Large intestine (tissue), 12 donors: Measurements from ENCODE around the gene HIRA. TPM values are rescaled to one million over a fixed set of nuclear protein-coding genes. Genes with fewer than 3 reads are reported as not detected.

Source experiments
- DNase-seq, 2 donors: peaks; one replicate each; pipeline versions ENCODE4 v3.0.0 to v3.0.0-alpha.2; 2013
- H3K27ac ChIP-seq: one replicate; pipeline ENCODE4 v1.5.1; 2013; ENCODE audit warnings: low read length
- H3K27me3 ChIP-seq: 2 replicates; pipeline ENCODE4 v1.6.1; 2013; ENCODE audit warnings: low read length; ENCODE audit not compliant: control insufficient read depth, insufficient read depth
- H3K36me3 ChIP-seq: 2 replicates; pipeline ENCODE4 v1.6.1; 2013; ENCODE audit warnings: low read length; ENCODE audit not compliant: control insufficient read depth, insufficient read depth
- H3K4me1 ChIP-seq: one replicate; pipeline ENCODE4 v1.6.1; 2013; ENCODE audit warnings: low read length; ENCODE audit not compliant: control insufficient read depth, insufficient read depth
- H3K4me3 ChIP-seq: one replicate; pipeline ENCODE4 v1.5.1; 2013; ENCODE audit warnings: low read length
- H3K9me3 ChIP-seq: one replicate; pipeline ENCODE4 v1.6.1; 2013; ENCODE audit warnings: mild to moderate bottlenecking, low read depth, low read length, moderate library complexity; ENCODE audit not compliant: control insufficient read depth
- WGBS: methylation state at CpG from one replicate; pipeline ENCODE4 v1.1.5; 2013; ENCODE audit warnings: low lambda C conversion rate; ENCODE audit not compliant: insufficient coverage; 5-methylcytosine and 5-hydroxymethylcytosine counted together
- long read RNA-seq, 11 donors: transcript quantifications; one replicate each; lab custom pipeline, GENCODE V29; 2026
- polyA plus RNA-seq: library from polyadenylated mRNA; unstranded; fragments of 120-200 nt; gene quantifications from one replicate; pipeline ENCODE4 v1.2.1, GENCODE V29; 2013

Gene HIRA, protein sequence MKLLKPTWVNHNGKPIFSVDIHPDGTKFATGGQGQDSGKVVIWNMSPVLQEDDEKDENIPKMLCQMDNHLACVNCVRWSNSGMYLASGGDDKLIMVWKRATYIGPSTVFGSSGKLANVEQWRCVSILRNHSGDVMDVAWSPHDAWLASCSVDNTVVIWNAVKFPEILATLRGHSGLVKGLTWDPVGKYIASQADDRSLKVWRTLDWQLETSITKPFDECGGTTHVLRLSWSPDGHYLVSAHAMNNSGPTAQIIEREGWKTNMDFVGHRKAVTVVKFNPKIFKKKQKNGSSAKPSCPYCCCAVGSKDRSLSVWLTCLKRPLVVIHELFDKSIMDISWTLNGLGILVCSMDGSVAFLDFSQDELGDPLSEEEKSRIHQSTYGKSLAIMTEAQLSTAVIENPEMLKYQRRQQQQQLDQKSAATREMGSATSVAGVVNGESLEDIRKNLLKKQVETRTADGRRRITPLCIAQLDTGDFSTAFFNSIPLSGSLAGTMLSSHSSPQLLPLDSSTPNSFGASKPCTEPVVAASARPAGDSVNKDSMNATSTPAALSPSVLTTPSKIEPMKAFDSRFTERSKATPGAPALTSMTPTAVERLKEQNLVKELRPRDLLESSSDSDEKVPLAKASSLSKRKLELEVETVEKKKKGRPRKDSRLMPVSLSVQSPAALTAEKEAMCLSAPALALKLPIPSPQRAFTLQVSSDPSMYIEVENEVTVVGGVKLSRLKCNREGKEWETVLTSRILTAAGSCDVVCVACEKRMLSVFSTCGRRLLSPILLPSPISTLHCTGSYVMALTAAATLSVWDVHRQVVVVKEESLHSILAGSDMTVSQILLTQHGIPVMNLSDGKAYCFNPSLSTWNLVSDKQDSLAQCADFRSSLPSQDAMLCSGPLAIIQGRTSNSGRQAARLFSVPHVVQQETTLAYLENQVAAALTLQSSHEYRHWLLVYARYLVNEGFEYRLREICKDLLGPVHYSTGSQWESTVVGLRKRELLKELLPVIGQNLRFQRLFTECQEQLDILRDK
- 29.6 TPM for polyA plus RNA-seq
- long read RNA-seq, donor 1, result 0 reads
- long read RNA-seq, donor 2, full-length matches to known transcripts, result 1 of 8 reads
- long read RNA-seq, donor 2, partial matches to known transcripts, result 7 of 8 reads
- long read RNA-seq, donor 2, other reads (novel, unspliced or antisense), result 0 of 8 reads
- long read RNA-seq, donor 3, full-length matches to known transcripts, result 2 of 2 reads
- long read RNA-seq, donor 3, partial matches to known transcripts, result 0 of 2 reads
- long read RNA-seq, donor 3, other reads (novel, unspliced or antisense), result 0 of 2 reads
- long read RNA-seq, donor 4, result 0 reads
- long read RNA-seq, donor 5, result 0 reads
- long read RNA-seq, donor 6, full-length matches to known transcripts, result 2 of 9 reads
- long read RNA-seq, donor 6, partial matches to known transcripts, result 7 of 9 reads
- long read RNA-seq, donor 6, other reads (novel, unspliced or antisense), result 0 of 9 reads
- long read RNA-seq, donor 7, result 0 reads
- long read RNA-seq, donor 8, full-length matches to known transcripts, result 1 of 1 reads
- long read RNA-seq, donor 8, partial matches to known transcripts, result 0 of 1 reads
- long read RNA-seq, donor 8, other reads (novel, unspliced or antisense), result 0 of 1 reads
- long read RNA-seq, donor 9, full-length matches to known transcripts, result 2 of 2 reads
- long read RNA-seq, donor 9, partial matches to known transcripts, result 0 of 2 reads
- long read RNA-seq, donor 9, other reads (novel, unspliced or antisense), result 0 of 2 reads
- long read RNA-seq, donor 10, full-length matches to known transcripts, result 4 of 4 reads
- long read RNA-seq, donor 10, partial matches to known transcripts, result 0 of 4 reads
- long read RNA-seq, donor 10, other reads (novel, unspliced or antisense), result 0 of 4 reads
- long read RNA-seq, donor 11, full-length matches to known transcripts, result 2 of 7 reads
- long read RNA-seq, donor 11, partial matches to known transcripts, result 5 of 7 reads
- long read RNA-seq, donor 11, other reads (novel, unspliced or antisense), result 0 of 7 reads

GRCh38 chr22:19431649-19432132 is at the start of gene HIRA:
Gene HIRA, minus strand, starts transcription at chr22:19431733. Its CDS starts 257 bp downstream, at chr22:19431476.
- H3K9me3 ChIP-seq, result no peaks in the 10 kb centered on the region
- peaks cover 14% of the 10 kb centered on the region for H3K36me3 ChIP-seq
- no CpG with 5 or more reads among the region's 66 CpGs for WGBS
- H3K27ac ChIP-seq, result peak within 1 kb of the TSS; percentile 99
- peak; percentile 54 to 86 for DNase-seq
- no peaks in the 10 kb centered on the region for H3K27me3 ChIP-seq
- H3K4me3 ChIP-seq, result peak within 1 kb of the TSS; percentile 95
- peaks cover 21% of the 10 kb centered on the region for H3K4me1 ChIP-seq

DNA sequence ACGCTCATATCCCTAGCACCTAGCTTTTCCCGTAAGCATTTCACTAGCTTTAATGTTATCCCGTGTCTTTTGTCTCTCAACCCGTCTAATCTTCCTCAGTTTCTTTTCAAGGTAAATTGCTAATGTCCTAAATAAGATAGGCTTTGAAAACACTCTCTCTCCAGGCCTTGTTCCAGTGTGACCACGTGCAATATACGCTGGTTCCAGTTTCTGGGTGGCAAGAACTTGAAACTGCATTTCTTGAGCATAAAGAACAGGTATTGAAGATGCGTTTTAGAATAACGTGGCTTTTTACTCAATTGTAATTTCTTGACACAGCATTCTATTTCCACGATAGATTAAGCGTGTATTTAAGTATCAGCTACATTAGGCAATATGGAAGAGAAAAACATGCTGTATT is 49.3 kb upstream of the HIRA start:
- Histone ChIP-seq H3K4me1 (no peaks in the 10 kb centered on the region), H3K27ac (no peak overlapping the region), H3K9me3 (no peaks in the 10 kb centered on the region), H3K27me3 (no peaks in the 10 kb centered on the region), H3K4me3 (no peak overlapping the region), H3K36me3 (peaks cover 11% of the 10 kb centered on the region)
- WGBS, result 50% methylated on average over 8 of the region's 10 CpGs
- no peak for DNase-seq

DNA sequence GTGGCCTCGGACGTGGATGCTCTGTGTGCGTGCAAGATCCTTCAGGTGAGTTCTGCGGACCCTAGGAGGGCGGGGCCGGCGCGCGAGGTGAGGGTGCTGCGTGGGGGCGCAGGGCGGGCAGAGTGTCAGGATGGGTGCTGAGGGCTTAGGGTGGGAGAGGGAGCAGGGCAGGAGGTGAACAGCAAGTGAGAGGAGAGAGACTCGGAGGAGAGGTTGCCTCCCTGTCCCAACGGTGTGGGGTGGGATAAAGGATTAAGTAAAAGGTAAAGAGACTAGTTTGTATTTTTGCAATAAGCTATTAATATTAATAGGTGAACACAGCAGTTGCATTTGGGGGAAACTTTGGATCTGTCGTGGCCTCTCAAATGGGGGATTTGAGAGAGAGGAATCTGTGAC is 48.6 kb upstream of the HIRA start:
- Histone ChIP-seq H3K4me1 (no peaks in the 10 kb centered on the region), H3K36me3 (peaks cover 16% of the 10 kb centered on the region), H3K27ac (no peak overlapping the region), H3K9me3 (no peaks in the 10 kb centered on the region), H3K4me3 (peak overlapping the region; percentile 74), H3K27me3 (no peaks in the 10 kb centered on the region)
- DNase-seq, result no peak
- WGBS, result 0% methylated on average over 2 of the region's 15 CpGs

- Histone ChIP-seq H3K9me3 (no peaks in the 10 kb centered on the region), H3K4me1 (no peaks in the 10 kb centered on the region), H3K4me3 (peak within 1 kb of the TSS; percentile 74), H3K27me3 (no peaks in the 10 kb centered on the region), H3K36me3 (peaks cover 22% of the 10 kb centered on the region), H3K27ac (peak within 1 kb of the TSS; percentile 80)
- WGBS, result 4% methylated on average over 5 of the region's 50 CpGs
- DNase-seq, result peak; percentile 98 to 99
Observed at GRCh38 chr22:19479355-19480172, 48.0 kb upstream of the HIRA start, which contains the start of gene CDC45. Gene CDC45, plus strand, starts transcription at chr22:19479920. Its CDS starts 49 bp downstream, at chr22:19479969.

GRCh38 chr22:19478901-19479354 is 47.4 kb upstream of the HIRA start, which contains the start of gene UFD1:
Gene UFD1, minus strand, starts transcription at chr22:19479193. Its CDS starts 108 bp downstream, at chr22:19479085.
- no peaks in the 10 kb centered on the region for H3K4me1 ChIP-seq
- peak within 1 kb of the TSS; percentile 74 for H3K4me3 ChIP-seq
- DNase-seq, result peak in 1 of 2 donors; percentile 59
- H3K27me3 ChIP-seq, result no peaks in the 10 kb centered on the region
- peaks cover 21% of the 10 kb centered on the region for H3K36me3 ChIP-seq
- no CpG with 5 or more reads among the region's 42 CpGs for WGBS
- H3K27ac ChIP-seq, result peak within 1 kb of the TSS; percentile 80
- no peaks in the 10 kb centered on the region for H3K9me3 ChIP-seq

GRCh38 chr22:19478045-19478900 is 46.7 kb upstream of the HIRA start:
- DNase-seq, result peak in 1 of 2 donors; percentile 47
- Histone ChIP-seq H3K9me3 (no peaks in the 10 kb centered on the region), H3K4me1 (no peaks in the 10 kb centered on the region), H3K27me3 (no peaks in the 10 kb centered on the region), H3K36me3 (peaks cover 25% of the 10 kb centered on the region), H3K27ac (peak overlapping the region; percentile 80), H3K4me3 (peak overlapping the region; percentile 74)
- WGBS, result no CpG with 5 or more reads among the region's 31 CpGs

GRCh38 chr22:19477321-19478044 is 46.0 kb upstream of the HIRA start:
- Histone ChIP-seq H3K9me3 (no peaks in the 10 kb centered on the region), H3K27me3 (no peaks in the 10 kb centered on the region), H3K27ac (no peak overlapping the region), H3K4me1 (no peaks in the 10 kb centered on the region), H3K4me3 (peak overlapping the region; percentile 74), H3K36me3 (peaks cover 32% of the 10 kb centered on the region)
- WGBS, result 63% methylated on average over 1 of the region's 5 CpGs
- no peak for DNase-seq
